OCI-LY1 (cell line): ENCODE measurements around the gene PDE1C.

Source experiments
- H2AFZ ChIP-seq: fragments of 200-600 bp; sonication (generic), shearing (Covaris generic); 2 replicates; pipeline ENCODE4 v1.6.0; 2014; ENCODE audit warnings: antibody characterized with exemption, mild to moderate bottlenecking, low read length
- H3F3A ChIP-seq: fragments of 200-600 bp; sonication (generic), shearing (Covaris generic); 2 replicates; pipeline ENCODE4 v1.6.0; 2014; ENCODE audit warnings: mild to moderate bottlenecking, antibody characterized with exemption, low read length, moderate library complexity; ENCODE audit not compliant: insufficient read depth
- H3K27ac ChIP-seq: fragments of 200-600 bp; sonication (generic); 2 replicates; pipeline ENCODE4 v1.5.1; 2014; ENCODE audit warnings: low read length, mixed run types, mild to moderate bottlenecking, low read depth; ENCODE audit not compliant: poor library complexity, severe bottlenecking
- H3K27me3 ChIP-seq: fragments of 200-600 bp; sonication (generic); 2 replicates; pipeline ENCODE4 v1.6.0; 2014; ENCODE audit warnings: antibody characterized with exemption, mild to moderate bottlenecking, low read length, moderate library complexity; ENCODE audit not compliant: insufficient read depth
- H3K36me3 ChIP-seq: fragments of 200-600 bp; sonication (generic); 2 replicates; pipeline ENCODE4 v1.6.1; 2014; ENCODE audit warnings: mild to moderate bottlenecking, antibody characterized with exemption, low read length, moderate library complexity, mixed read lengths; ENCODE audit not compliant: insufficient read depth
- H3K4me1 ChIP-seq: fragments of 200-600 bp; sonication (generic); 2 replicates; pipeline ENCODE4 v1.5.1; 2014; ENCODE audit warnings: mild to moderate bottlenecking, low read length, moderate library complexity; ENCODE audit not compliant: insufficient read depth, severe bottlenecking
- H3K4me2 ChIP-seq: fragments of 200-600 bp; sonication (generic), shearing (Covaris generic); 2 replicates; pipeline ENCODE4 v1.6.1; 2014; ENCODE audit warnings: low read length
- H3K4me3 ChIP-seq: fragments of 200-600 bp; sonication (generic); 2 replicates; pipeline ENCODE4 v1.5.1; 2014; ENCODE audit warnings: low read length, low read depth, mild to moderate bottlenecking, mixed read lengths; ENCODE audit not compliant: poor library complexity, severe bottlenecking
- H3K79me2 ChIP-seq: fragments of 200-600 bp; shearing (Covaris generic); 2 replicates; pipeline ENCODE4 v1.6.1; 2016; ENCODE audit warnings: mixed run types, low read length, mixed read lengths; ENCODE audit not compliant: insufficient read depth
- H3K9ac ChIP-seq: fragments of 200-600 bp; sonication (generic), shearing (Covaris generic); 2 replicates; pipeline ENCODE4 v1.6.1; 2014; ENCODE audit warnings: mild to moderate bottlenecking, low read length, mixed read lengths
- H3K9me2 ChIP-seq: fragments of 200-600 bp; sonication (generic), shearing (Covaris generic); 2 replicates; pipeline ENCODE4 v1.6.1; 2014; ENCODE audit warnings: low read depth, mild to moderate bottlenecking, low read length, mixed read lengths
- H3K9me3 ChIP-seq: fragments of 200-600 bp; shearing (Covaris generic); 2 replicates; pipeline ENCODE4 v1.6.1; 2014; ENCODE audit warnings: low read length, mixed read lengths
- H4K20me1 ChIP-seq: fragments of 200-600 bp; sonication (generic), shearing (Covaris generic); 2 replicates; pipeline ENCODE4 v1.6.0; 2016; ENCODE audit warnings: mild to moderate bottlenecking, low read length; ENCODE audit not compliant: insufficient read depth
- EZH2 ChIP-seq: fragments of 200-600 bp; sonication (generic), shearing (Covaris generic); IDR thresholded peaks from 2 replicates; pipeline ENCODE4 v1.8.0; 2017; ENCODE audit warnings: borderline replicate concordance, mixed run types, mild to moderate bottlenecking, antibody characterized with exemption, low read length, moderate library complexity, mixed read lengths
- TF ChIP-seq, protein P1 (sequence below): fragments of 200-600 bp; sonication (generic), shearing (Covaris generic); IDR thresholded peaks from 2 replicates; pipeline ENCODE4 v1.5.1; 2017; ENCODE audit warnings: mild to moderate bottlenecking, antibody characterized with exemption, low read length, moderate library complexity, mixed read lengths

The PDE1C gene

DNA sequence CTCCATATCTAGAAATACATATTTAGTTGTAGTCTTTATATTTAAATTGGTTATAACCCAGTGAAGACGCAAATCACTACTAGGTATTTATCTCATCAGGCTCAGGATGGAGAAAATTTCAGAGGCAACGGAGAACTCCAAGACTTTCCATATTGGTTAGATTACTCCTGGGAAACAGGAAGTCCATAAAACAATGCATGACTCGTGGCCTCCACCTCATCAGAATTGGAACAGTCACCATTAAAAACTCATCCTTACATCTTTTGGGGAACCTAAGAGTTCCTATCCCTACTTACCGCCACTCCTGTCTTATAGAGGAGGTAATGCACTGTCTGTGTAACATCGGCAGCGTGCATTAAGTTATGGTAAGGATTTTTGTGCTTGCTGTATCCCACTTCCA is 205.6 kb downstream of the PDE1C start:
- Histone ChIP-seq H3K4me3 (no peak overlapping the region), H4K20me1 (no peaks in the 10 kb centered on the region), H3K27ac (no peak overlapping the region), H2AFZ (no peak overlapping the region), H3K4me2 (no peak overlapping the region), H3K9me3 (no peaks in the 10 kb centered on the region), H3K79me2 (no peaks in the 10 kb centered on the region), H3K36me3 (no peaks in the 10 kb centered on the region), H3K27me3 (no peaks in the 10 kb centered on the region), H3K4me1 (no peaks in the 10 kb centered on the region), H3K9me2 (no peaks in the 10 kb centered on the region), H3K9ac (no peak overlapping the region), H3F3A (no peaks in the 10 kb centered on the region)
- TF ChIP-seq, protein P1, sequence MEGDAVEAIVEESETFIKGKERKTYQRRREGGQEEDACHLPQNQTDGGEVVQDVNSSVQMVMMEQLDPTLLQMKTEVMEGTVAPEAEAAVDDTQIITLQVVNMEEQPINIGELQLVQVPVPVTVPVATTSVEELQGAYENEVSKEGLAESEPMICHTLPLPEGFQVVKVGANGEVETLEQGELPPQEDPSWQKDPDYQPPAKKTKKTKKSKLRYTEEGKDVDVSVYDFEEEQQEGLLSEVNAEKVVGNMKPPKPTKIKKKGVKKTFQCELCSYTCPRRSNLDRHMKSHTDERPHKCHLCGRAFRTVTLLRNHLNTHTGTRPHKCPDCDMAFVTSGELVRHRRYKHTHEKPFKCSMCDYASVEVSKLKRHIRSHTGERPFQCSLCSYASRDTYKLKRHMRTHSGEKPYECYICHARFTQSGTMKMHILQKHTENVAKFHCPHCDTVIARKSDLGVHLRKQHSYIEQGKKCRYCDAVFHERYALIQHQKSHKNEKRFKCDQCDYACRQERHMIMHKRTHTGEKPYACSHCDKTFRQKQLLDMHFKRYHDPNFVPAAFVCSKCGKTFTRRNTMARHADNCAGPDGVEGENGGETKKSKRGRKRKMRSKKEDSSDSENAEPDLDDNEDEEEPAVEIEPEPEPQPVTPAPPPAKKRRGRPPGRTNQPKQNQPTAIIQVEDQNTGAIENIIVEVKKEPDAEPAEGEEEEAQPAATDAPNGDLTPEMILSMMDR: no peak
- TF ChIP-seq EZH2: no peak

- no peak overlapping the region for H3K4me3 ChIP-seq
- TF ChIP-seq, protein P1: no peak
- TF ChIP-seq EZH2: no peak
- no peak overlapping the region for H3K4me2 ChIP-seq
- H3K36me3 ChIP-seq: no peaks in the 10 kb centered on the region
- H3F3A ChIP-seq: no peaks in the 10 kb centered on the region
- no peak overlapping the region for H3K9ac ChIP-seq
- no peaks in the 10 kb centered on the region for H4K20me1 ChIP-seq
- H3K9me3 ChIP-seq: no peaks in the 10 kb centered on the region
- H3K27ac ChIP-seq: no peak overlapping the region
- no peaks in the 10 kb centered on the region for H3K27me3 ChIP-seq
- H3K79me2 ChIP-seq: no peaks in the 10 kb centered on the region
- no peaks in the 10 kb centered on the region for H3K9me2 ChIP-seq
- no peaks in the 10 kb centered on the region for H3K4me1 ChIP-seq
- no peak overlapping the region for H2AFZ ChIP-seq
Measured at GRCh38 chr7:31860925-31861324, 209.3 kb downstream of the PDE1C start.

DNA sequence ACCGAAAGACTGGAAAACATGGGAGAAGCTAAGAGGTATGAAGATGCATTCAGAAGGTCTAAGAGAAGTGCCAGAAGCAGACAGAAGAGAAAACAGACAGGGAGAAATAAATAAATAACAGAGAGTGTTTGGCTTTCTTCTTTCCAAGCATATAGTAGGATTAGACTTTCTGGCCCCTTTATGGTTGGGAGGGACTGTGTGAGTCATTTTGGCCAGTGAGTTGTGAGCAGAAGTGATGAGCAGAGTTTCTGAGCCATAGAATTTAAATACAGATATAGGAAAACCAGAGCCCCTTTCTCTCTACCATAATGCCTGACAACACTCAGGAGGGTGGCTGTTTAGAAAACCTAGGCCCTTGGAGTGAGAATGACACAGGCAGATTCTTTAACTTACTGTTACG is 212.2 kb downstream of the PDE1C start:
- no peak overlapping the region for H3K4me2 ChIP-seq
- H3K27ac ChIP-seq: no peak overlapping the region
- H3K9me3 ChIP-seq: no peaks in the 10 kb centered on the region
- H3K9me2 ChIP-seq: no peaks in the 10 kb centered on the region
- no peak overlapping the region for H2AFZ ChIP-seq
- H3K36me3 ChIP-seq: no peaks in the 10 kb centered on the region
- no peaks in the 10 kb centered on the region for H3K4me1 ChIP-seq
- H3K4me3 ChIP-seq: no peak overlapping the region
- H3K27me3 ChIP-seq: no peaks in the 10 kb centered on the region
- no peak for TF ChIP-seq EZH2
- TF ChIP-seq, protein P1: no peak
- H4K20me1 ChIP-seq: no peaks in the 10 kb centered on the region
- no peaks in the 10 kb centered on the region for H3F3A ChIP-seq
- no peaks in the 10 kb centered on the region for H3K79me2 ChIP-seq
- H3K9ac ChIP-seq: no peak overlapping the region
